GM20431 (cell line): ENCODE measurements around the gene DTX4.

ENCODE experiments used
- in situ Hi-C: fragments of 300-500 bp; cut with MseI, MboI; formaldehyde crosslinking; loops from one replicate; pipeline ENCODE4 v1.15.0; 2020; ENCODE audit warnings: low sequenced_read_pairs; ENCODE audit not compliant: unreplicated experiment

DTX4 gene

GRCh38 chr11:59172345-59173079, 580 bp downstream of the DTX4 start:
- in situ Hi-C loops: no loop called here

GRCh38 chr11:59173080-59173963, 1.4 kb downstream of the DTX4 start:
- in situ Hi-C loops: no loop called here

GRCh38 chr11:59173964-59174663, 2.2 kb downstream of the DTX4 start:
- in situ Hi-C loops: no loop called here

GRCh38 chr11:59174664-59175033, 2.7 kb downstream of the DTX4 start:
- in situ Hi-C loops: no loop called here

- in situ Hi-C loops: no loop called here
These were observed 3.2 kb downstream of the DTX4 start for GRCh38 chr11:59175091-59175501.

- in situ Hi-C loops: no loop called here
These were observed 4.4 kb downstream of the DTX4 start for GRCh38 chr11:59176330-59176729.

- in situ Hi-C loops: no loop called here
These were observed 6.5 kb downstream of the DTX4 start for GRCh38 chr11:59178402-59178801.

GRCh38 chr11:59179121-59179520, 7.2 kb downstream of the DTX4 start:
- in situ Hi-C loops: no loop called here

GRCh38 chr11:59180168-59180776, 8.3 kb downstream of the DTX4 start:
- in situ Hi-C loops: loop anchor here (10.0 kb wide), 1 partner anchor 105 kb away; no protein-coding TSS in a partner anchor

- in situ Hi-C loops: loop anchor here (10.0 kb wide), 1 partner anchor 104 kb away; no protein-coding TSS in a partner anchor
These were observed 9.0 kb downstream of the DTX4 start for GRCh38 chr11:59180907-59181306.

- in situ Hi-C loops: loop anchor here (10.0 kb wide), 1 partner anchor 103 kb away; no protein-coding TSS in a partner anchor
These were observed 10.0 kb downstream of the DTX4 start for GRCh38 chr11:59181746-59182456.

- in situ Hi-C loops: loop anchor here (10.0 kb wide), 1 partner anchor 102 kb away; no protein-coding TSS in a partner anchor
These were observed 10.7 kb downstream of the DTX4 start for GRCh38 chr11:59182457-59183151.

- in situ Hi-C loops: loop anchor here (10.0 kb wide), 1 partner anchor 101 kb away; no protein-coding TSS in a partner anchor
These were observed 11.8 kb downstream of the DTX4 start for GRCh38 chr11:59183771-59184170.

GRCh38 chr11:59184691-59185339, 12.9 kb downstream of the DTX4 start:
- in situ Hi-C loops: loop anchor here (10.0 kb wide), 1 partner anchor 100 kb away; no protein-coding TSS in a partner anchor

GRCh38 chr11:59185386-59185945, 13.5 kb downstream of the DTX4 start:
- in situ Hi-C loops: loop anchor here (10.0 kb wide), 1 partner anchor 99 kb away; no protein-coding TSS in a partner anchor

GRCh38 chr11:59186130-59186594, 14.2 kb downstream of the DTX4 start:
- in situ Hi-C loops: loop anchor here (10.0 kb wide), 1 partner anchor 99 kb away; no protein-coding TSS in a partner anchor

- in situ Hi-C loops: loop anchor here (10.0 kb wide), 1 partner anchor 98 kb away; no protein-coding TSS in a partner anchor
These were observed 15.1 kb downstream of the DTX4 start for GRCh38 chr11:59187035-59187434.
